Lower leg skin (tissue), 3 donors: ENCODE data around the gene UQCRFS1.

Source experiments
- CTCF ChIP-seq, 3 donors: fragments of 450-650 bp; IDR thresholded peaks; one replicate each; pipeline ENCODE4 v1.5.1; 2016; ENCODE audit warnings: antibody characterized with exemption in 3 of 3, mild to moderate bottlenecking in 3 of 3, moderate library complexity in 2 of 3
- POLR2A ChIP-seq, 2 donors: fragments of 450-650 bp; IDR thresholded peaks; one replicate each; pipeline ENCODE4 v1.6.1; 2016 to 2017; ENCODE audit warnings: antibody characterized with exemption in 2 of 2, mild to moderate bottlenecking in 1 of 2, moderate library complexity in 1 of 2

GRCh38 chr19:29155683-29156082 lies 57.3 kb downstream of the UQCRFS1 start:
- TF ChIP-seq CTCF (IDR thresholded peaks at IDR 0.05), result no peak
- no peak for TF ChIP-seq POLR2A (IDR thresholded peaks at IDR 0.05)
